Measurements from ENCODE around the gene MCHR2.

Gene MCHR2

GRCh38 chr6:99882128-99882702 is 111.8 kb downstream of the MCHR2 start:
- Histone ChIP-seq H3K36me3 (ENCODE audit: control insufficient read depth, low read length) (no peaks in the 10 kb centered on the region), H3F3A (ENCODE audit: control insufficient read depth, insufficient read depth) (no peaks in the 10 kb centered on the region), H3K9me2 (replicated peaks; ENCODE audit: control insufficient read depth, low read length) (no peaks in the 10 kb centered on the region), H3K27me3 (ENCODE audit: control insufficient read depth, low read length) (no peaks in the 10 kb centered on the region), H4K20me1 (ENCODE audit: control insufficient read depth, insufficient read depth, low read depth, low read length) (no peaks in the 10 kb centered on the region), H3K4me3 (ENCODE audit: low read length) (no peak overlapping the region), H3K27ac (ENCODE audit: low read depth, low read length) (no peak overlapping the region), H3K79me2 (ENCODE audit: control insufficient read depth, low read length) (no peaks in the 10 kb centered on the region), H3K4me2 (ENCODE audit: low read length) (no peak overlapping the region), H3K4me1 (ENCODE audit: control insufficient read depth, low read length) (no peaks in the 10 kb centered on the region), H3K9me3 (ENCODE audit: control insufficient read depth, insufficient read depth, low read length) (no peaks in the 10 kb centered on the region)
- no peak for TF ChIP-seq EZH2phosphoT487 (IDR thresholded peaks at IDR 0.05; ENCODE audit: borderline replicate concordance, low read length)
- TF ChIP-seq, protein P1, sequence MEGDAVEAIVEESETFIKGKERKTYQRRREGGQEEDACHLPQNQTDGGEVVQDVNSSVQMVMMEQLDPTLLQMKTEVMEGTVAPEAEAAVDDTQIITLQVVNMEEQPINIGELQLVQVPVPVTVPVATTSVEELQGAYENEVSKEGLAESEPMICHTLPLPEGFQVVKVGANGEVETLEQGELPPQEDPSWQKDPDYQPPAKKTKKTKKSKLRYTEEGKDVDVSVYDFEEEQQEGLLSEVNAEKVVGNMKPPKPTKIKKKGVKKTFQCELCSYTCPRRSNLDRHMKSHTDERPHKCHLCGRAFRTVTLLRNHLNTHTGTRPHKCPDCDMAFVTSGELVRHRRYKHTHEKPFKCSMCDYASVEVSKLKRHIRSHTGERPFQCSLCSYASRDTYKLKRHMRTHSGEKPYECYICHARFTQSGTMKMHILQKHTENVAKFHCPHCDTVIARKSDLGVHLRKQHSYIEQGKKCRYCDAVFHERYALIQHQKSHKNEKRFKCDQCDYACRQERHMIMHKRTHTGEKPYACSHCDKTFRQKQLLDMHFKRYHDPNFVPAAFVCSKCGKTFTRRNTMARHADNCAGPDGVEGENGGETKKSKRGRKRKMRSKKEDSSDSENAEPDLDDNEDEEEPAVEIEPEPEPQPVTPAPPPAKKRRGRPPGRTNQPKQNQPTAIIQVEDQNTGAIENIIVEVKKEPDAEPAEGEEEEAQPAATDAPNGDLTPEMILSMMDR (IDR thresholded peaks at IDR 0.05; ENCODE audit: low read depth, low read length, poor library complexity, severe bottlenecking) = no peak

- no peaks in the 10 kb centered on the region for H3K79me2 ChIP-seq (ENCODE audit: control insufficient read depth, low read length)
- H3K27me3 ChIP-seq (ENCODE audit: control insufficient read depth, low read length) = no peaks in the 10 kb centered on the region
- H3K9me3 ChIP-seq (ENCODE audit: control insufficient read depth, insufficient read depth, low read length) = no peaks in the 10 kb centered on the region
- H3K4me2 ChIP-seq (ENCODE audit: low read length) = no peak overlapping the region
- H3K4me3 ChIP-seq (ENCODE audit: low read length) = no peak overlapping the region
- H3K9me2 ChIP-seq (replicated peaks; ENCODE audit: control insufficient read depth, low read length) = no peaks in the 10 kb centered on the region
- no peaks in the 10 kb centered on the region for H3K4me1 ChIP-seq (ENCODE audit: control insufficient read depth, low read length)
- no peaks in the 10 kb centered on the region for H3F3A ChIP-seq (ENCODE audit: control insufficient read depth, insufficient read depth)
- H4K20me1 ChIP-seq (ENCODE audit: control insufficient read depth, insufficient read depth, low read depth, low read length) = no peaks in the 10 kb centered on the region
- H3K36me3 ChIP-seq (ENCODE audit: control insufficient read depth, low read length) = no peaks in the 10 kb centered on the region
- no peak overlapping the region for H3K27ac ChIP-seq (ENCODE audit: low read depth, low read length)
- TF ChIP-seq, protein P1 (IDR thresholded peaks at IDR 0.05; ENCODE audit: low read depth, low read length, poor library complexity, severe bottlenecking) = no peak
- no peak for TF ChIP-seq EZH2phosphoT487 (IDR thresholded peaks at IDR 0.05; ENCODE audit: borderline replicate concordance, low read length)
Measured at GRCh38 chr6:99879431-99879830, 114.6 kb downstream of the MCHR2 start.

GRCh38 chr6:99875068-99875467 is 119.0 kb downstream of the MCHR2 start:
- no peaks in the 10 kb centered on the region for H3K79me2 ChIP-seq (ENCODE audit: control insufficient read depth, low read length)
- no peaks in the 10 kb centered on the region for H3F3A ChIP-seq (ENCODE audit: control insufficient read depth, insufficient read depth)
- no peaks in the 10 kb centered on the region for H3K9me3 ChIP-seq (ENCODE audit: control insufficient read depth, insufficient read depth, low read length)
- H3K9me2 ChIP-seq (replicated peaks; ENCODE audit: control insufficient read depth, low read length) = no peaks in the 10 kb centered on the region
- no peak overlapping the region for H3K27ac ChIP-seq (ENCODE audit: low read depth, low read length)
- peaks cover 16% of the 10 kb centered on the region for H3K27me3 ChIP-seq (ENCODE audit: control insufficient read depth, low read length)
- no peak overlapping the region for H3K4me2 ChIP-seq (ENCODE audit: low read length)
- H4K20me1 ChIP-seq (ENCODE audit: control insufficient read depth, insufficient read depth, low read depth, low read length) = no peaks in the 10 kb centered on the region
- no peaks in the 10 kb centered on the region for H3K4me1 ChIP-seq (ENCODE audit: control insufficient read depth, low read length)
- H3K4me3 ChIP-seq (ENCODE audit: low read length) = no peak overlapping the region
- TF ChIP-seq EZH2phosphoT487 (IDR thresholded peaks at IDR 0.05; ENCODE audit: borderline replicate concordance, low read length) = no peak
- TF ChIP-seq, protein P1 (IDR thresholded peaks at IDR 0.05; ENCODE audit: low read depth, low read length, poor library complexity, severe bottlenecking) = no peak
- H3K36me3 ChIP-seq (ENCODE audit: control insufficient read depth, low read length) = no peaks in the 10 kb centered on the region

Data from DOHH2 (cell line).